Fibroblast of mammary gland (primary cell): Measurements from ENCODE around the gene KCNQ1.

ENCODE experiments used
- DNase-seq: peaks from one replicate; pipeline ENCODE4 v3.0.0-alpha.2; 2010; ENCODE audit warnings: low read depth
- H3K4me3 ChIP-seq: 2 replicates; pipeline ENCODE4 v1.5.1; 2011; ENCODE audit warnings: low read depth, mild to moderate bottlenecking, low read length, moderate library complexity; ENCODE audit not compliant: control insufficient read depth
- CTCF ChIP-seq: conservative IDR thresholded peaks from 2 replicates; pipeline ENCODE4 v1.5.1; 2011; ENCODE audit warnings: low read depth, low read length, inconsistent platforms; ENCODE audit not compliant: control insufficient read depth, insufficient read depth

KCNQ1 gene

GRCh38 chr11:2734181-2735052 is 289.6 kb downstream of the KCNQ1 start:
- TF ChIP-seq CTCF, result no peak
- no peak overlapping the region for H3K4me3 ChIP-seq
- no peak for DNase-seq

DNA sequence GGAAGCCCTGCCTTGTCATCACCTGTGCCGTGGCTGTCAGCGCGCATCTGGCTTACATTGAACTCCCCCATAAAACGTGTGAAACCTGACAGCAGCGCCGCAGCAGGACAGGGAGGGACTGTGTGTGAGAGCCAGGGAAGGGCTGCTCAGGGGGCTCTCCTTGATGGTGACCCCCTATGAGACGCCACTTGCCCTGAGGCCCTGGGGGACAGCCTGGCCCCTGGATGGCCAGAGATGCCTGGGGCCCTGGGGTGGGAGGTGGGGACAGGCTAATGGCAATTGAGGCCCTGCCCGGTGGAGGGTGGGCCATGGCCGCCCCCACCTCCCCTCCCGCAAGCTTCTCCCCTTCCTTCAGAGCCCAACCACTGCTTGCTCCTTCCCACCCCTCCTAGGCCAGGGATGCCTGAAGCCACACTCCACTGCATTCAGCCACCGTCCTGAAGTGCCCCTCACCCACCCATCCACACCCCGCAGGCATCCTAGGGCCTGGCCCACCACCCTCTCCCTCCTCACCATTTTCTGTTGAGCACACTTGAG is 290.3 kb downstream of the KCNQ1 start:
- no peak for TF ChIP-seq CTCF
- no peak for DNase-seq
- no peak overlapping the region for H3K4me3 ChIP-seq

DNA sequence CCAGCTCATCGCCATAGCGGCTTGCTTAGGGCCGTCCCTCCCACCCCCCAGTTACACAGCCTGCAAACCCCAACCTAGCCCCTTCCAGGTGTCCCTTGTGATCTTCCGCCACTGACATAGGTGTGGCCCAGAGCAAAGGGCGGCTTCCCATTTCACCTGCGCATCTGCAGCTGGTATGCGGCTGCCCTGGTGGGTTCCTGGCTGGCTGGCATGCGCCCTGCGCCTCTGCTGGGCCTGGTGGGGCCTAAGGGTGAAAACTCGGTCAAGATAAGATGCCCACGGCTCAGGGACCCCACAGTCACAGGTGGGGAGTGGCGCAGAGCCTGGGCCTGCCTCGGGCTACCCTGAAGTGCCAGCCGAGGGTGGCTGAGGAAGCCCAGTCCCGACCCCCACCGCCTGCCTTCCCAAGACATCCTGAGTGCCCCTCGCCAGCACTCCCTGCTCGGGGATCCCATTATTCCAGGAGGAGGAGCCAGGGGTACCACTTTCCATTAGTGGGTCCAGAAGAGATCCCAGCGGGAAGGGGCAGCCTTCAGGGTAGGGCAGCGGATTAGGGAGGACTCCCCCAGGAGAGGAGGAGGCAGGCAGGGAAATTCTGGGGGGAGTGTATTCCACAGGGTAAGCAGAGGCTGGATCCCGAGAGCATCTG is 291.9 kb downstream of the KCNQ1 start:
- TF ChIP-seq CTCF, result no peak
- no peak for DNase-seq

DNA sequence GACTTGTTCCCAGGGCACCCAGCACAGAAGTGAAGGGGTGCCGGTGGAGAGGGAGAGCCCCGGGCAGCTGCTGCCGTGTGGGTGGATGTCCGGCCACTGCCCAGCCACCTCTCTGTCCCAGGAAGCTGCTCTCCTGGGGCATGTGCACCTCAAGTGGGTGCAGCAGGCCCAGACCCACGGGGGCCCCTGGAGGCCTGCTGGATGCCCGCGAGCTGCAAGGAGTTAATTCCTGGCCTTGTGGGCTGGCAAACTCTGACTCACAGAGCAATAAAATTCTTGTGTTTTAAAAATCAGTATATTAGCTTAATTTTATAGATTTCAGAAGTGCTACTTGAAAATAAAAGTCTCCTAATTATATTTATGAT is 292.4 kb downstream of the KCNQ1 start:
- H3K4me3 ChIP-seq, result no peak overlapping the region
- DNase-seq, result no peak
- no peak for TF ChIP-seq CTCF

More for the DNA sequence above, 291.9 kb downstream of the KCNQ1 start:
- no peak overlapping the region for H3K4me3 ChIP-seq

GRCh38 chr11:2737866-2738265 is 293.1 kb downstream of the KCNQ1 start:
- no peak for TF ChIP-seq CTCF
- peak; percentile 23 for DNase-seq
- no peak overlapping the region for H3K4me3 ChIP-seq

DNA sequence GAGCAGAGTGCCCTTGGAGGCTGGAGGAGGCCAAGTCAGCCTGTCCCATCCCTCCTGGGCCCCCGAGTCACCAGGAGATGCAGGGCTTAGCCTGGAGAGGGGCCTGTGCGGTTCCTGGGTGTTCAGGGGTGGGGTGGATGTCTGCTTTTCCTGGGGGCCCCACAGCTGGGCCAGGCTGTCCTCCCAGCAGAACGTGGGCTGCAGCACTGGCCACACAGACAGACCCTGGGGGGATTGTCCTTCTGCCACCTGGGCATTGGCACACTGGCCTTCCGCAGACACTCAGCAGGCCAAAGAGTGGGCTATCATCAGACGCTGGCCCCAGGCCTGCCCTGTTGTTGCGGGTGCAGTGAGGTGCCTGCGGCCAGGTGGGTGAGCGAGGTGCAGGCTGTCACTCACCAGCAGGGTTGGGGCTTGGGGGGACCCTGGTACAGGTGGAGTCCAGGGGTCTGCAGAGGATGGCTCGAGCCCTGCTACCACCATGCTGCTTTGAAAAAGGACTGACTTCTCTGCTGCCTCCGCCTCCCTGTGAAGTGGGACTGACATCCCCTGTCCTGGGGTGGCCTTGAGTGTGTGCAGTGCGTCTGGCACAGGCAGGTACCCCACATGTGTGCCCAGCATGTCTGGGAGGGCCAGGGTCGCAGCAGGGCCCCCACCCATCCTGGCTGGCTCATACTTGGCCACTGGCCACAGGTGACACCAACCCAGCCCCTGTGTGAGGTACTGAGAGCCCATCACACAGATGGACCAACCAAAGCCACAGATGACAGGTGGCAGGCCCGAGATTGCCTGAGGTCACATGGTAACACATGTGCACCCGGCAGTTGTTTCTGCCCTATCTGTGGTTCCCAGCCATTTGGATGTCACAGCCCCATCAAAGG is 294.0 kb downstream of the KCNQ1 start:
- H3K4me3 ChIP-seq, result no peak overlapping the region
- no peak for TF ChIP-seq CTCF
- no peak for DNase-seq
